HepG2 (cell line): ENCODE results near the gene S100A7. TPM values are rescaled to one million over a fixed set of nuclear protein-coding genes. Genes with fewer than 3 reads are reported as not detected.

Experiments used
- ATAC-seq: fragments of 200-7000 bp; cut with Tn5 transposase; 3 replicates; pipeline ENCODE4 v1.9.1; 2020; ENCODE audit warnings: mild to moderate bottlenecking, moderate library complexity
- BruUV-seq: library from RNA; stranded (reverse); fragments of 400-500 nt; replicated peaks from 2 replicates; lab custom pipeline; 2021; lab: Mats Ljungman, UMichigan
- CTCF ChIA-PET: fragments of 300-600 bp; formaldehyde crosslinking; extraction: SDS; loops from one replicate; lab custom pipeline; 2021; ENCODE audit warnings: low total read pairs, inconsistent platforms, low intra/inter-chr PET ratio; lab: Yijun Ruan, JAX
- POLR2A ChIA-PET: fragments of 350-600 bp; sonication (Branson Sonifier 250); formaldehyde crosslinking; loops from one replicate; lab custom pipeline; 2020; ENCODE audit warnings: antibody characterized with exemption, inconsistent platforms; lab: Yijun Ruan, JAX
- DNase-seq: peaks from one replicate; pipeline ENCODE4 v3.0.0-alpha.2; 2015; ENCODE audit warnings: low spot score
- FAIRE-seq: peaks from 3 replicates; lab custom pipeline; 2011; peaks lifted over from hg19 to GRCh38; lab: Jason Lieb, UNC
- H2AFZ ChIP-seq: one replicate; pipeline ENCODE4 v1.6.1; 2011; ENCODE audit warnings: low read length, inconsistent platforms
- H3K27ac ChIP-seq: fragments of 300-600 bp; 3 replicates; pipeline ENCODE4 v1.8.0; 2011; ENCODE audit warnings: mixed run types, mild to moderate bottlenecking, mixed read lengths, low read length, inconsistent platforms; ENCODE audit not compliant: insufficient read depth; ENCODE audit errors: extremely low read length
- H3K27me3 ChIP-seq, 2 experiments: fragments of 200-600 bp in 1 of 2; 2 replicates in 1 of 2; 3 replicates in 1 of 2; pipeline versions ENCODE4 v1.6.0 to v1.8.0; 2011; ENCODE audit warnings: low read length in 2 of 2, mild to moderate bottlenecking in 2 of 2, moderate library complexity in 2 of 2, inconsistent platforms in 1 of 2; ENCODE audit not compliant: insufficient read depth in 2 of 2, control insufficient read depth in 1 of 2
- H3K36me3 ChIP-seq, 2 experiments: fragments of 200-600 bp in 1 of 2; replicated peaks in 1 of 2; 2 replicates in 1 of 2; 3 replicates in 1 of 2; pipeline versions ENCODE4 v1.5.1 to v1.8.0; 2011; ENCODE audit warnings: low read length in 2 of 2, inconsistent platforms in 1 of 2; ENCODE audit not compliant: insufficient read depth in 2 of 2, control insufficient read depth in 1 of 2
- H3K4me1 ChIP-seq: 2 replicates; pipeline ENCODE4 v1.5.1; 2012; ENCODE audit warnings: low read length, inconsistent platforms; ENCODE audit not compliant: insufficient read depth
- H3K4me2 ChIP-seq: 2 replicates; pipeline ENCODE4 v1.6.0; 2011; ENCODE audit warnings: low read depth, low read length, inconsistent platforms
- H3K4me3 ChIP-seq, 3 experiments: fragments of 200-600 bp in 1 of 3; sonication (generic), shearing (Covaris generic) in 1 of 3; replicated peaks in 1 of 3; 2 replicates each; pipeline ENCODE4 v1.5.1; 2011 to 2016; ENCODE audit warnings: low read length in 3 of 3, inconsistent platforms in 2 of 3, low read depth in 2 of 3, mild to moderate bottlenecking in 2 of 3, control low read depth in 1 of 3, mixed read lengths in 1 of 3; ENCODE audit not compliant: insufficient read depth in 1 of 3
- H3K79me2 ChIP-seq: one replicate; pipeline ENCODE4 v1.6.1; 2011; ENCODE audit warnings: low read length, inconsistent platforms; ENCODE audit not compliant: insufficient read depth
- H3K9ac ChIP-seq: 2 replicates; pipeline ENCODE4 v1.6.0; 2011; ENCODE audit warnings: mild to moderate bottlenecking, low read depth, low read length, inconsistent platforms; ENCODE audit not compliant: insufficient read depth
- H3K9me3 ChIP-seq: 2 replicates; pipeline ENCODE4 v1.5.1; 2012; ENCODE audit warnings: mild to moderate bottlenecking, low read length
- H4K20me1 ChIP-seq: 2 replicates; pipeline ENCODE4 v1.6.0; 2011; ENCODE audit warnings: inconsistent platforms, mild to moderate bottlenecking, low read length, moderate library complexity; ENCODE audit not compliant: insufficient read depth
- ESRRA ChIP-seq: sonication (generic); formaldehyde crosslinking; IDR thresholded peaks from 2 replicates; pipeline ENCODE4 v1.5.1; 2020; ENCODE audit warnings: mild to moderate bottlenecking, low read depth, missing genetic modification reagents
- FOSL2 ChIP-seq: sonication (generic); formaldehyde crosslinking; IDR thresholded peaks from 2 replicates; pipeline ENCODE4 v1.4.0; 2020; ENCODE audit warnings: missing genetic modification reagents
- YY1 ChIP-seq: IDR thresholded peaks from 2 replicates; pipeline ENCODE4 v1.6.1; 2011; ENCODE audit warnings: low read length, low read depth, moderate library complexity, mild to moderate bottlenecking; ENCODE audit not compliant: insufficient read depth, insufficient replicate concordance
- ZMYM3 ChIP-seq: sonication (generic); formaldehyde crosslinking; IDR thresholded peaks from 2 replicates; pipeline ENCODE4 v1.5.1; 2020; ENCODE audit warnings: mild to moderate bottlenecking, missing genetic modification reagents
- ZNF724P ChIP-seq: sonication (generic); formaldehyde crosslinking; IDR thresholded peaks from 2 replicates; pipeline ENCODE4 v1.8.0; 2022; ENCODE audit warnings: missing genetic modification reagents, borderline replicate concordance
- ZNF75D ChIP-seq: sonication (generic); formaldehyde crosslinking; IDR thresholded peaks from 2 replicates; pipeline ENCODE4 v1.8.1; 2023; ENCODE audit warnings: missing genetic modification reagents, mild to moderate bottlenecking, borderline replicate concordance
- WGBS: methylation state at CpG from one replicate; pipeline ENCODE4 v1.1.6; 2017; ENCODE audit warnings: low lambda C conversion rate; 5-methylcytosine and 5-hydroxymethylcytosine counted together
- in situ Hi-C: cut with HindIII; loops from 2 replicates; pipeline ENCODE4 v1.10.0; 2017; ENCODE audit warnings: low pct_unique_long_range_greater_than_20kb; ENCODE audit not compliant: extremely low pct_ligation_motif_present
- intact Hi-C: fragments of 100-400 bp; cut with micrococcal nuclease; formaldehyde crosslinking; loops from one replicate; pipeline ENCODE4 v1.10.0; 2022; ENCODE audit not compliant: unreplicated experiment
- polyA plus RNA-seq, 8 experiments: library from polyadenylated mRNA; depleted of rRNA in 3 of 8; stranded (reverse) in 7 of 8; unstranded in 1 of 8; fragments of >200 nt; fragmentation: Illumina TruSeq in 4 of 8; extraction: Trizol in 4 of 8; gene quantifications; 2 replicates each; pipeline versions ENCODE4 v1.2.1 to v1.2.3, GENCODE V29; 2011 to 2016; ENCODE audit warnings: low read depth in 4 of 8, missing spikeins in 1 of 8, mixed read lengths in 1 of 8; ENCODE audit not compliant: insufficient read depth in 1 of 8
- total RNA-seq, 5 experiments: library from RNA; depleted of rRNA; stranded (reverse); fragments of >200 nt; fragmentation: Illumina TruSeq; extraction: Trizol; gene quantifications; 2 replicates each; pipeline ENCODE4 v1.2.3, GENCODE V29; 2016; ENCODE audit warnings: low read depth in 1 of 5

Gene S100A7
- total and polyA plus RNA-seq, 2 of the 13 experiments (the other 11 are each of a cell fraction or from before 2014, with no cell fraction given), result not detected

- Histone ChIP-seq H2AFZ (no peak overlapping the region), H3K4me3 (no peak overlapping the region), H3K4me2 (no peak overlapping the region), H3K9me3 (peaks cover 12% of the 10 kb centered on the region; the same call in 1 of the 2 replicates), H3K9ac (no peak overlapping the region), H3K79me2 (no peaks in the 10 kb centered on the region), H3K27ac (no peak overlapping the region), H4K20me1 (no peaks in the 10 kb centered on the region), H3K4me1 (peaks cover 34% of the 10 kb centered on the region), H3K36me3 (no peaks in the 10 kb centered on the region), H3K27me3 (no peaks in the 10 kb centered on the region; a peak in 1 of 5 replicates)
- BruUV-seq, result no TSS peak
- no peak for DNase-seq
- intact Hi-C loops, result no loop called here
- in situ Hi-C loops, result no loop called here
- ATAC-seq, result no peak
- CTCF ChIA-PET, result no interaction called here
- WGBS, result 10% methylated on average over 2 of the region's 4 CpGs
- no peak for FAIRE-seq
- TF ChIP-seq YY1, result no peak
- TF ChIP-seq ESRRA (CRISPR knock-in tag), result no peak
- POLR2A ChIA-PET, result no interaction called here
These were observed 16.1 kb upstream of the S100A7 start for GRCh38 chr1:153476491-153477093.

- H3K27me3 ChIP-seq, result peaks cover 0 to 3% of the 10 kb centered on the region in 2 experiments; a peak in 1 of 5 replicates
- no peak for DNase-seq
- H3K27ac ChIP-seq, result no peak overlapping the region
- ATAC-seq, result no peak; the same call in 2 of the 3 replicates
- H2AFZ ChIP-seq, result no peak overlapping the region
- no peak overlapping the region for H3K4me2 ChIP-seq
- no peaks in the 10 kb centered on the region for H4K20me1 ChIP-seq
- in situ Hi-C loops, result no loop called here
- H3K36me3 ChIP-seq, result no peaks in the 10 kb centered on the region
- H3K4me3 ChIP-seq, result no peak overlapping the region
- TF ChIP-seq ZNF724P (CRISPR knock-in tag), result no peak
- no peak for TF ChIP-seq ZNF75D (CRISPR knock-in tag)
- no peak for TF ChIP-seq ZMYM3 (CRISPR knock-in tag)
- peak; percentile 84 for TF ChIP-seq FOSL2 (CRISPR knock-in tag)
- WGBS, result 0% methylated on average over 1 of the region's 2 CpGs
- peaks cover 24% of the 10 kb centered on the region for H3K4me1 ChIP-seq
- no peaks in the 10 kb centered on the region for H3K79me2 ChIP-seq
- FAIRE-seq, result no peak
- intact Hi-C loops, result no loop called here
- BruUV-seq, result no TSS peak
- H3K9ac ChIP-seq, result no peak overlapping the region
- ChIA-PET POLR2A (no interaction called here), CTCF (no interaction called here)
- peaks cover 12% of the 10 kb centered on the region; the same call in 1 of the 2 replicates for H3K9me3 ChIP-seq
These were observed 14.8 kb upstream of the S100A7 start for GRCh38 chr1:153475282-153475681.
